Neural progenitor cell (in vitro differentiated cells): ENCODE measurements around the gene PLXNB2. TPM values are rescaled to one million over a fixed set of nuclear protein-coding genes. Genes with fewer than 3 reads are reported as not detected.

Experiments
- DNase-seq: peaks from one replicate; pipeline ENCODE4 v3.0.0-alpha.2; 2016; ENCODE audit warnings: low spot score
- H2AFZ ChIP-seq: fragments of 200-600 bp; sonication (generic); replicated peaks from 2 replicates; pipeline ENCODE4 v1.6.1; 2016; ENCODE audit warnings: antibody characterized with exemption
- H3F3A ChIP-seq: fragments of 200-600 bp; sonication (generic); 2 replicates; pipeline ENCODE4 v1.6.1; 2016; ENCODE audit warnings: antibody characterized with exemption, low read depth
- H3K27ac ChIP-seq: fragments of 200-600 bp; sonication (generic); 2 replicates; pipeline ENCODE4 v1.5.1; 2016; ENCODE audit warnings: mild to moderate bottlenecking
- H3K27me3 ChIP-seq: fragments of 200-600 bp; sonication (generic); 2 replicates; pipeline ENCODE4 v1.6.1; 2016; ENCODE audit warnings: mild to moderate bottlenecking, moderate library complexity
- H3K36me3 ChIP-seq: fragments of 200-600 bp; sonication (generic); 2 replicates; pipeline ENCODE4 v1.5.1; 2016
- H3K4me1 ChIP-seq: fragments of 200-600 bp; sonication (generic); 2 replicates; pipeline ENCODE4 v1.6.1; 2016; ENCODE audit warnings: mixed run types
- H3K4me2 ChIP-seq: fragments of 200-600 bp; sonication (generic); 2 replicates; pipeline ENCODE4 v1.6.1; 2016
- H3K4me3 ChIP-seq: fragments of 200-600 bp; sonication (generic); 2 replicates; pipeline ENCODE4 v1.5.1; 2016
- H3K79me2 ChIP-seq: fragments of 200-600 bp; sonication (generic); 2 replicates; pipeline ENCODE4 v1.6.1; 2016; ENCODE audit warnings: low read depth
- H3K9ac ChIP-seq: fragments of 200-600 bp; sonication (generic); 2 replicates; pipeline ENCODE4 v1.6.1; 2016
- H3K9me3 ChIP-seq: fragments of 200-600 bp; sonication (generic); 2 replicates; pipeline ENCODE4 v1.5.1; 2016; ENCODE audit warnings: low read depth
- H4K20me1 ChIP-seq: fragments of 200-600 bp; sonication (generic); 2 replicates; pipeline ENCODE4 v1.6.1; 2016; ENCODE audit warnings: low read depth
- H3K27ac Mint-ChIP-seq: 3 replicates; pipeline ENCODE4 v1.8.0; 2021; ENCODE audit warnings: mixed read lengths
- H3K27me3 Mint-ChIP-seq: 2 replicates; pipeline ENCODE4 v1.8.0; 2022; ENCODE audit warnings: low read depth, mild to moderate bottlenecking, inconsistent platforms, moderate library complexity, mixed read lengths; ENCODE audit not compliant: insufficient read depth
- H3K36me3 Mint-ChIP-seq: 3 replicates; pipeline ENCODE4 v1.8.0; 2021; ENCODE audit warnings: mixed read lengths
- H3K4me1 Mint-ChIP-seq: 3 replicates; pipeline ENCODE4 v1.8.0; 2021; ENCODE audit warnings: mixed read lengths
- H3K4me3 Mint-ChIP-seq: 3 replicates; pipeline ENCODE4 v1.8.0; 2021; ENCODE audit warnings: mild to moderate bottlenecking, moderate library complexity, mixed read lengths
- H3K9me3 Mint-ChIP-seq: 3 replicates; pipeline ENCODE4 v1.8.0; 2020; ENCODE audit warnings: mixed read lengths
- CTCF ChIP-seq: fragments of 200-600 bp; sonication (generic); IDR thresholded peaks from 2 replicates; pipeline ENCODE4 v1.5.1; 2017; ENCODE audit warnings: antibody characterized with exemption, mild to moderate bottlenecking
- EZH2 ChIP-seq: fragments of 200-600 bp; sonication (generic); IDR thresholded peaks from 2 replicates; pipeline ENCODE4 v1.6.1; 2017; ENCODE audit warnings: antibody characterized with exemption, mild to moderate bottlenecking, moderate library complexity
- EZH2phosphoT487 ChIP-seq: fragments of 200-600 bp; sonication (generic); IDR thresholded peaks from 2 replicates; pipeline ENCODE4 v1.6.1; 2017; ENCODE audit warnings: antibody characterized with exemption
- total RNA-seq: library from RNA; depleted of rRNA; stranded (reverse); fragments of >200 nt; gene quantifications from 2 replicates; pipeline ENCODE4 v1.2.3, GENCODE V29; 2015; ENCODE audit warnings: low replicate concordance

PLXNB2 gene
- total RNA-seq, 1 donor from 2014 or later, result 32.4 TPM

- H3K9me3 Mint-ChIP-seq, result no peaks in the 10 kb centered on the region
- Histone ChIP-seq H2AFZ (peak within 1 kb of the TSS; percentile 80), H3F3A (peaks cover 44% of the 10 kb centered on the region), H3K27ac (peak within 1 kb of the TSS; percentile 74), H4K20me1 (peaks cover 19% of the 10 kb centered on the region), H3K9ac (peak within 1 kb of the TSS; percentile 86), H3K9me3 (no peaks in the 10 kb centered on the region), H3K79me2 (peaks cover 5% of the 10 kb centered on the region), H3K36me3 (no peaks in the 10 kb centered on the region), H3K4me3 (peak within 1 kb of the TSS; percentile 94), H3K4me2 (peak within 1 kb of the TSS; percentile 83), H3K4me1 (no peaks in the 10 kb centered on the region), H3K27me3 (peaks cover 5% of the 10 kb centered on the region)
- H3K4me3 Mint-ChIP-seq, result peak within 1 kb of the TSS; percentile 88
- H3K36me3 Mint-ChIP-seq, result no peaks in the 10 kb centered on the region
- H3K27me3 Mint-ChIP-seq, result no peaks in the 10 kb centered on the region
- peaks cover 7% of the 10 kb centered on the region for H3K4me1 Mint-ChIP-seq
- peak within 1 kb of the TSS; percentile 58 for H3K27ac Mint-ChIP-seq
- TF ChIP-seq EZH2 (no peak), EZH2phosphoT487 (no peak), CTCF (no peak)
- peak; percentile 93 for DNase-seq
Observed at GRCh38 chr22:50342651-50343540, 35.5 kb upstream of the PLXNB2 start, which contains the start of gene PPP6R2. Gene PPP6R2 (plus strand): TSS chr22:50343327. CDS start chr22:50393909, 50,582 bp downstream.

GRCh38 chr22:50341977-50342650, 34.7 kb upstream of the PLXNB2 start:
- DNase-seq, result peak; percentile 96
- Histone ChIP-seq H3F3A (peaks cover 50% of the 10 kb centered on the region), H3K4me3 (peak overlapping the region; percentile 94), H4K20me1 (peaks cover 11% of the 10 kb centered on the region), H3K9me3 (no peaks in the 10 kb centered on the region), H3K4me2 (peak overlapping the region; percentile 83), H3K9ac (no peak overlapping the region), H3K27me3 (peaks cover 5% of the 10 kb centered on the region), H3K4me1 (no peaks in the 10 kb centered on the region), H3K79me2 (no peaks in the 10 kb centered on the region), H3K27ac (no peak overlapping the region), H2AFZ (peak overlapping the region; percentile 80), H3K36me3 (no peaks in the 10 kb centered on the region)
- H3K27ac Mint-ChIP-seq, result peak overlapping the region; percentile 58
- H3K36me3 Mint-ChIP-seq, result no peaks in the 10 kb centered on the region
- H3K27me3 Mint-ChIP-seq, result no peaks in the 10 kb centered on the region
- peaks cover 7% of the 10 kb centered on the region for H3K4me1 Mint-ChIP-seq
- peak; percentile 98 for TF ChIP-seq CTCF
- TF ChIP-seq EZH2phosphoT487, result peak; percentile 36
- peak; percentile 40 for TF ChIP-seq EZH2
- no peaks in the 10 kb centered on the region for H3K9me3 Mint-ChIP-seq
- peak overlapping the region; percentile 88 for H3K4me3 Mint-ChIP-seq

- Mint-ChIP-seq H3K4me3 (no peak overlapping the region), H3K9me3 (no peaks in the 10 kb centered on the region), H3K4me1 (peaks cover 3% of the 10 kb centered on the region), H3K36me3 (no peaks in the 10 kb centered on the region), H3K27ac (no peak overlapping the region), H3K27me3 (no peaks in the 10 kb centered on the region)
- no peaks in the 10 kb centered on the region for H3K36me3 ChIP-seq
- no peak overlapping the region for H3K27ac ChIP-seq
- no peak overlapping the region for H3K4me2 ChIP-seq
- H3K79me2 ChIP-seq, result no peaks in the 10 kb centered on the region
- H4K20me1 ChIP-seq, result no peaks in the 10 kb centered on the region
- no peaks in the 10 kb centered on the region for H3K9me3 ChIP-seq
- no peak overlapping the region for H3K9ac ChIP-seq
- no peak overlapping the region for H3K4me3 ChIP-seq
- no peaks in the 10 kb centered on the region for H3K4me1 ChIP-seq
- TF ChIP-seq EZH2phosphoT487 (no peak), CTCF (no peak), EZH2 (no peak)
- no peak overlapping the region for H2AFZ ChIP-seq
- peaks cover 5% of the 10 kb centered on the region for H3K27me3 ChIP-seq
- DNase-seq, result peak; percentile 56
- peaks cover 50% of the 10 kb centered on the region for H3F3A ChIP-seq
Observed at GRCh38 chr22:50339945-50340879, 32.8 kb upstream of the PLXNB2 start.
